Psoas muscle (tissue), 8 donors: ENCODE measurements around the gene RAD51B. TPM values are rescaled to one million over a fixed set of nuclear protein-coding genes. Genes with fewer than 3 reads are reported as not detected.
A peak's percentile ranks its signal among the peaks of the same experiment; 100 is the strongest.

Source experiments
- ATAC-seq, 4 donors: fragments of 200-7000 bp; cut with Tn5 transposase; one replicate each; pipeline ENCODE4 v1.9.1; 2020; ENCODE audit warnings: moderate library complexity in 3 of 4, mild to moderate bottlenecking in 2 of 4
- DNase-seq, 2 donors: peaks; one replicate each; pipeline ENCODE4 v3.0.0-alpha.2; 2020
- H3K27ac ChIP-seq: fragments of 200-600 bp; one replicate; pipeline ENCODE4 v1.8.0; 2022
- H3K27me3 ChIP-seq, 3 donors: fragments of 200-600 bp in 1 of 3; one replicate each; pipeline versions ENCODE4 v1.6.1 to v1.8.0; 2013 to 2022; ENCODE audit warnings: low read length in 2 of 3, mild to moderate bottlenecking in 2 of 3, moderate library complexity in 1 of 3; ENCODE audit not compliant: insufficient read depth in 3 of 3
- H3K36me3 ChIP-seq, 2 donors: fragments of 200-600 bp in 1 of 2; one replicate each; pipeline versions ENCODE4 v1.6.1 to v1.8.0; 2013 to 2022; ENCODE audit warnings: low read depth in 1 of 2, mild to moderate bottlenecking in 1 of 2, moderate library complexity in 1 of 2; ENCODE audit not compliant: insufficient read depth in 1 of 2
- H3K4me1 ChIP-seq: fragments of 200-600 bp; one replicate; pipeline ENCODE4 v1.8.0; 2022
- H3K4me3 ChIP-seq: fragments of 200-600 bp; one replicate; pipeline ENCODE4 v1.8.0; 2022; ENCODE audit warnings: mild to moderate bottlenecking
- H3K9me3 ChIP-seq: fragments of 200-600 bp; one replicate; pipeline ENCODE4 v1.8.0; 2022
- CTCF ChIP-seq: fragments of 200-600 bp; IDR thresholded peaks from one replicate; pipeline ENCODE4 v1.8.0; 2022; ENCODE audit warnings: antibody characterized with exemption
- WGBS, 3 donors: extraction: QIAGEN DNeasy Blood & Tissue Kit; methylation state at CpG; one replicate each; pipeline versions ENCODE4 v1.1.6 to v1.1.7; 2013; 5-methylcytosine and 5-hydroxymethylcytosine counted together
- intact Hi-C, 2 donors: fragments of 100-400 bp; cut with DNase I; formaldehyde crosslinking; loops; one replicate each; pipeline versions ENCODE4 v1.11.0 to v1.14.2; 2022
- polyA plus RNA-seq, 3 donors: library from polyadenylated mRNA; stranded (reverse); fragments of 200-250 nt; gene quantifications; one replicate each; pipeline ENCODE4 v1.2.3, GENCODE V29; 2013
- total RNA-seq, 4 donors: library from RNA; stranded (reverse); fragmentation: NEBNext Ultra II Directional in 2 of 4; extraction: Animal tissue kit (Norgen Biotek cat#: 25700) in 2 of 4; gene quantifications; one replicate each; pipeline versions ENCODE4 v1.2.1 to v1.2.4, GENCODE V29; 2021 to 2023
- donor health status: healthy with polysubstance abuse.
- donor health status: DM: no; HTN: no; CAD: no; lungs with moderate emphysema.
- donor health status: Bipolar disorder and iron deficiency.
- donor health status: healthy.
- donor health status: DM: yes; HTN: yes; CAD: no.
- donor health status: DM: no; HTN: no; CAD: no.
- donor health status: DM: no; HTN: no; CAD: no.
- donor health status: DM: yes; HTN: yes; CAD: no.

Gene RAD51B
- total and polyA plus RNA-seq, 7 donors = 0.60 to 7.2 (median 2.2) TPM

DNA sequence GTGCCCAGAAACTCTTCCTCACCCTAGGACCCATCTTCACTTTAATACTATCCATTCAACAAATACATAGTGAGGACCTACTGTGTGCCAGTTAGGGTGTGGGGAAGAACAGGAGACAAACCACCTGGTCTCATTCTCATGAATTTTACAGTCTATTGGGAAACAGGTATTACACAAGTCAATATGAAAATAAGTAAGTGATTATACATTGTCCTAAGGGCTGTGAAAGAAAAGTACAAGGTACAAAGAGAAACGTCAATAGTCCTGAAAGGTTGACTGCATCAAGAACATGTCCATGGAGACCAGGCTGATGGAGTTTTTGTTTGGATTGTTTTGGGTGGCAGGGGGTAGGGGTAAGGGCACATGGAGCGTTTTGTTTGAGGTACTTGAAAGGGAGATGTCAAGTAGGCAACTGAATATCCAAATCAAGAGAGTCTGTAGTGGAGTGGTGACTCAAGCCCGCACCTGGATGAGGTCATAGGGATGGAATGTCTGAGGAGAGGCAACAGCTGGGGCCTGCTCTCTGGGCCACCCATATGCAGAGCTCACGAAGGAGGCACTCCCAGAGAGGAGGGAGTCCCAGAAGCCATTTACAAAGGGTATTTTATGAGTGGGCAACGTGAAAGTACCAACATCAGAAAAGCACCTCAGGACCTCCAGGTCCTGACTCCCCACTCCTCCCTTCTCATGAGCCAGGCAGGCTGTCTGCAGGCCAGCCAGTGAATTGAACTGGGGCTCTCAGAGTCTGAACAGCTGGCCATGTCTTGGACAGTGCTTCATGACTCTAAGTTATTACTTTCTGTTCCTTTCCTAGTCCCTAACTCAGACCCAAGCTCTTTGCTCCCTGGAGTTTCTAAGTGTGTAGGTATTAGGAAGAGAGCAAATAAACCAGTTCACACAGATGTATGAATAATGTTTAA lies 701.3 kb downstream of the RAD51B start:
- WGBS, 3 donors = 69 to 81% (median 71%) methylated on average over 5 of the region's 5 CpGs
- ATAC-seq (peak in 2 of 4 donors; percentile 68 to 74), DNase-seq (no peak)
- H3K4me3 ChIP-seq = no peak overlapping the region
- no peak overlapping the region for H3K27ac ChIP-seq
- no peaks in the 10 kb centered on the region for H3K27me3 ChIP-seq
- H3K4me1 ChIP-seq = peaks cover 25% of the 10 kb centered on the region
- no peak for TF ChIP-seq CTCF
- no peaks in the 10 kb centered on the region for H3K9me3 ChIP-seq
- no peaks in the 10 kb centered on the region for H3K36me3 ChIP-seq
- intact Hi-C loops = loop anchor here in 1 of 2 donors (5.0 kb wide), 1 partner anchor 156 kb away; no protein-coding TSS in a partner anchor

- Histone ChIP-seq H3K27ac (no peak overlapping the region), H3K4me1 (peaks cover 25% of the 10 kb centered on the region), H3K36me3 (no peaks in the 10 kb centered on the region), H3K9me3 (no peaks in the 10 kb centered on the region), H3K27me3 (no peaks in the 10 kb centered on the region), H3K4me3 (no peak overlapping the region)
- no peak for DNase-seq
- ATAC-seq = no peak
- 65 to 81% (median 77%) methylated on average over 1 of the region's 1 CpG for WGBS, 3 donors
- no peak for TF ChIP-seq CTCF
- intact Hi-C loops = loop anchor here in 1 of 2 donors (5.0 kb wide), 1 partner anchor 156 kb away; no protein-coding TSS in a partner anchor
Measured at GRCh38 chr14:68521557-68521901, 702.0 kb downstream of the RAD51B start.

DNA sequence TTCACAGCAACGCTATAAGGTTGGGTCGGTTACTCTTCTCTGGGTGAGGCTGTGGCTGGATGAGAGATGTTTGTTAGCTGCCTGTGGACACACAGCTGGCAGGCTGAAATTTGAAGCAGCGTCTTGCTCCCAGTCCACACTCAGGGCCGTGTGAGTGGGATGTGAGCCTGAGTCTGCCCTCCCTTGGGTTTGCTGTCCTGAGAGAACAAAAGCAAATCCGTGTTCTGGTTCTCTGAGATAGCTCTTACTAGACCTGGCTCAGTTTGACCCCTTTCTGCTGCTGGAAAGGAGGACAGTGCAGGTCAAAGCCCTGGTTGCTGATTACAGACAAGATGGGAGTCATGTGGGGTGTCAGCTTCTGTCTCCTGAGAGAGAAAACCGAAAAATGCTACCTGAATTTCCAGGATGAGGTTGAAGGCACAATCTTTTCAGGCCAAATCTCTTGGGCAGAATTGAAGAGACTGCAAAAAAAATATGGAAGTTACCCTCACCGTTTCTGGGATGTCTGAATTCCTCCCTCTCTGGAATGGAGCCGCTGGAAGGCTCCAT lies 702.5 kb downstream of the RAD51B start:
- no peak for DNase-seq
- Histone ChIP-seq H3K27me3 (no peaks in the 10 kb centered on the region), H3K27ac (peak overlapping the region; percentile 31), H3K4me1 (peaks cover 25% of the 10 kb centered on the region), H3K9me3 (no peaks in the 10 kb centered on the region), H3K4me3 (no peak overlapping the region), H3K36me3 (no peaks in the 10 kb centered on the region)
- 54 to 61% (median 55%) methylated on average over 8 of the region's 8 CpGs for WGBS, 3 donors
- no peak for TF ChIP-seq CTCF
- intact Hi-C loops = loop anchor here in 1 of 2 donors (5.0 kb wide), 1 partner anchor 155 kb away; no protein-coding TSS in a partner anchor
- no peak for ATAC-seq

DNA sequence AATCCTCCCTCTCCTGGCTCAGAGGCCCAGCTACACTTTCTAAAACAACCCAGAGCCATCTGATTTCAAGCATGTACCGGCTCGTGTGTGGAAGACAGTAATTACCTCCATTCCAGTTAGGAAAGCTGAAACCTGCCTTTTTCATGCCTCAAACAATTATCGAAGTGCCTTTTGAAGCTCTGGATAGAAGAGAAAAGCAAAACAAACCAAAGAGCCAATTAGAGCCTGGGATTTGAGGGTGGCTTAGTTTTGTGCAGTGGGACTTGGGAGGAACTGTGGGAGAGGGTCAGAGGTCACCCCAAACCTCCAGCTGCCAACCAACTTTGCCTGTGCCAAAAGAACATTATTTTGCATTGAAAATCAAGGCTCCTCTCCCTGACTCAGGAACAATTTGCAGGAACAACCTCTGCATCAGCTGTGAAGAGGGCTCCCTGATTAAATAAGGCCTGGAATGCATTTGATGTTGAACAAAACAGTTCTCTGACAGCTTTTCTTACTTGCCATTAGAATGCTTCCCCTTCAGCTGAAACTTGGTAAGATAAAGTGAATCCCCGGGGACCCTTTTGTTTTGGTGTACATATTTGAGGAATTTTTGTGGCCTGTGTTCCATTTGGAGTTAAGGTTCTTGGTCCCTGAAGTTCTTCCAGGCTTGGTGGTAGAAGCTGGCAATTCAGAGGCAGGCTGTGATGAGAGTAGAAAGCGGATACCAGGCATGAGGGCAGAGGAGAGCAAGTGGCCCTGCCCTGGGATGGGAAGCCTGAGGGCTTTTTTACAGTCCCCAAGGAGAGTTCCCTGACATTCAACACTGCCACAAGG lies 703.1 kb downstream of the RAD51B start:
- H3K9me3 ChIP-seq = no peaks in the 10 kb centered on the region
- no peaks in the 10 kb centered on the region for H3K36me3 ChIP-seq
- H3K4me3 ChIP-seq = no peak overlapping the region
- no peaks in the 10 kb centered on the region for H3K27me3 ChIP-seq
- H3K27ac ChIP-seq = peak overlapping the region; percentile 31
- no peak for DNase-seq
- WGBS, 3 donors = 51 to 63% (median 51%) methylated on average over 5 of the region's 5 CpGs
- peaks cover 25% of the 10 kb centered on the region for H3K4me1 ChIP-seq
- no peak for TF ChIP-seq CTCF
- no peak for ATAC-seq
- intact Hi-C loops = loop anchor here in 1 of 2 donors (5.0 kb wide), 1 partner anchor 155 kb away; no protein-coding TSS in a partner anchor
